ENCODE results near the gene CD244. TPM values are rescaled to one million over a fixed set of nuclear protein-coding genes. Genes with fewer than 3 reads are reported as not detected.

Gene CD244
- total RNA-seq, 1 donor from 2014 or later = not detected

GRCh38 chr1:160891474-160891873 lies 28.8 kb upstream of the CD244 start:
- Mint-ChIP-seq H3K36me3 (ENCODE audit: low read depth) (no peaks in the 10 kb centered on the region), H3K4me1 (ENCODE audit: low read depth) (no peaks in the 10 kb centered on the region), H3K27ac (ENCODE audit: unreplicated experiment) (no peak overlapping the region), H3K4me3 (ENCODE audit: unreplicated experiment) (no peak overlapping the region), H3K9me3 (ENCODE audit: low read depth) (peaks cover 20% of the 10 kb centered on the region), H3K27me3 (ENCODE audit: low read depth) (peaks cover 7% of the 10 kb centered on the region)
- DNase-seq (ENCODE audit: low spot score) = no peak
- TF ChIP-seq, protein P1, sequence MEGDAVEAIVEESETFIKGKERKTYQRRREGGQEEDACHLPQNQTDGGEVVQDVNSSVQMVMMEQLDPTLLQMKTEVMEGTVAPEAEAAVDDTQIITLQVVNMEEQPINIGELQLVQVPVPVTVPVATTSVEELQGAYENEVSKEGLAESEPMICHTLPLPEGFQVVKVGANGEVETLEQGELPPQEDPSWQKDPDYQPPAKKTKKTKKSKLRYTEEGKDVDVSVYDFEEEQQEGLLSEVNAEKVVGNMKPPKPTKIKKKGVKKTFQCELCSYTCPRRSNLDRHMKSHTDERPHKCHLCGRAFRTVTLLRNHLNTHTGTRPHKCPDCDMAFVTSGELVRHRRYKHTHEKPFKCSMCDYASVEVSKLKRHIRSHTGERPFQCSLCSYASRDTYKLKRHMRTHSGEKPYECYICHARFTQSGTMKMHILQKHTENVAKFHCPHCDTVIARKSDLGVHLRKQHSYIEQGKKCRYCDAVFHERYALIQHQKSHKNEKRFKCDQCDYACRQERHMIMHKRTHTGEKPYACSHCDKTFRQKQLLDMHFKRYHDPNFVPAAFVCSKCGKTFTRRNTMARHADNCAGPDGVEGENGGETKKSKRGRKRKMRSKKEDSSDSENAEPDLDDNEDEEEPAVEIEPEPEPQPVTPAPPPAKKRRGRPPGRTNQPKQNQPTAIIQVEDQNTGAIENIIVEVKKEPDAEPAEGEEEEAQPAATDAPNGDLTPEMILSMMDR (IDR thresholded peaks at IDR 0.05) = no peak

DNA sequence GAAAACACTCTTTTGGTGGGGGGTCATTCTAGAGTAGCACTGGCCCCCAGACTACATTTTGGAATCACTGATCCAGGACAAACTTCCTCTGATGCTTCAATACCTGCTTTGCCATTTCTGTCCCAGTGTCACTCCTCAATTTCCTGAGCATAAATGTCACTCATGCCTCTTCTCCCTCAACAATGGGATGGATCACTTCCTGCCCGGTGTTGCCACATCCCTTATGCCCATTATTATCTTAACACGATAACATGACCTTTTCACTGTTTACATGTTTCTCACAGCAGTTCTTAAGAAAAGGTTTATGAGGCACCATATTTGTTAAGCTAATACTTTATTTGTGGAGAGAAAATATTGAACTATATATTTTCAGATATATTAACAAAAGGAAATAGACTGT lies 26.2 kb upstream of the CD244 start:
- H3K4me3 Mint-ChIP-seq (ENCODE audit: unreplicated experiment) = no peak overlapping the region
- H3K27ac Mint-ChIP-seq (ENCODE audit: unreplicated experiment) = no peak overlapping the region
- no peaks in the 10 kb centered on the region for H3K36me3 Mint-ChIP-seq (ENCODE audit: low read depth)
- TF ChIP-seq, protein P1 (IDR thresholded peaks at IDR 0.05) = no peak
- peaks cover 5% of the 10 kb centered on the region for H3K27me3 Mint-ChIP-seq (ENCODE audit: low read depth)
- no peaks in the 10 kb centered on the region for H3K4me1 Mint-ChIP-seq (ENCODE audit: low read depth)
- H3K9me3 Mint-ChIP-seq (ENCODE audit: low read depth) = peaks cover 10% of the 10 kb centered on the region
- DNase-seq (ENCODE audit: low spot score) = no peak

DNA sequence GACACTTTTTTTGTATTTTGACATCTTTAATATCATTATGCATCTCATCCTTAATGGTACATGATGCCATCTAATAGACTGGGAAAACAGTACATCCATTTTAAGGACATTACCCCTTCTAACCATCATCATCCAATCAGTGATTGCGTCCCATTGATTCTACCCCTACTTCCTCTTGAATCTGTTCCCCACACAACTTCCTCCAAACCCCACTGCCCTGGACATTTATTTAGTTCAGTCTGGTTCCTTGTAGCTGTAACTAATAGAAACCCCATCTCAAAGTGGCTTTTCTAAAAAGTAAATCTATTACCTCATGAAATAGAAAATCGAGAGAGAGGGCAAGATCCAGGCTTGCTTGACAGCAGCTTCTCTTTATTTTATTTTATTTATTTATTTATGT lies 24.4 kb upstream of the CD244 start:
- Mint-ChIP-seq H3K9me3 (ENCODE audit: low read depth) (peaks cover 3% of the 10 kb centered on the region), H3K4me3 (ENCODE audit: unreplicated experiment) (no peak overlapping the region), H3K27me3 (ENCODE audit: low read depth) (peaks cover 5% of the 10 kb centered on the region), H3K27ac (ENCODE audit: unreplicated experiment) (no peak overlapping the region), H3K4me1 (ENCODE audit: low read depth) (no peaks in the 10 kb centered on the region), H3K36me3 (ENCODE audit: low read depth) (no peaks in the 10 kb centered on the region)
- TF ChIP-seq, protein P1 (IDR thresholded peaks at IDR 0.05) = no peak
- no peak for DNase-seq (ENCODE audit: low spot score)

DNA sequence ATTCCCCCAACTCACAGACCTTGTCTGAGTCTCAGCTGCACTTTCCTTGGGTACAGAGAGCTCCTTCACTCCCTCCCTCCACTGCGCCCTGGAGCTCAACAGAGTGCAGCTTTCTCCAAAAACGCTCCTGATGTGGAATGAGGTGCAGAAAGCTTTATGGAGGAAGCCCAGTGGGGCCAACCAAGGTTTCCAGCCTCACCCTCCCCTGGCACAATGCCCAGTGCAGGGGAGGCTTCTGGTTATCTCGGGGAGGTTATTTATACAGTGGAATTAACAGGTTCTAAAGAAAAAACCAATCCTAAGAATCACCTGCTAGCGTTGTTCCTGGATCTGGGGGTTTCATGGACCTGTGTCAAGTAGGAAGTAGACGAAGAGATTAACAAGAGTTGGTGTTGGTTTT lies 22.4 kb upstream of the CD244 start, which contains the start of gene ITLN1:
Gene ITLN1 (minus strand): TSS at position 139 of the 400 bp plus-strand sequence. CDS start 303 bp downstream, outside the sequence.
- H3K27ac Mint-ChIP-seq (ENCODE audit: unreplicated experiment) = no peak within 1 kb of the TSS
- peaks cover 5% of the 10 kb centered on the region for H3K27me3 Mint-ChIP-seq (ENCODE audit: low read depth)
- H3K4me3 Mint-ChIP-seq (ENCODE audit: unreplicated experiment) = no peak within 1 kb of the TSS
- DNase-seq (ENCODE audit: low spot score) = no peak
- TF ChIP-seq, protein P1 (IDR thresholded peaks at IDR 0.05) = no peak
- H3K36me3 Mint-ChIP-seq (ENCODE audit: low read depth) = no peaks in the 10 kb centered on the region
- H3K4me1 Mint-ChIP-seq (ENCODE audit: low read depth) = no peaks in the 10 kb centered on the region
- no peaks in the 10 kb centered on the region for H3K9me3 Mint-ChIP-seq (ENCODE audit: low read depth)

- H3K4me3 Mint-ChIP-seq (ENCODE audit: unreplicated experiment) = no peak overlapping the region
- TF ChIP-seq, protein P1 (IDR thresholded peaks at IDR 0.05) = no peak
- no peaks in the 10 kb centered on the region for H3K9me3 Mint-ChIP-seq (ENCODE audit: low read depth)
- H3K27me3 Mint-ChIP-seq (ENCODE audit: low read depth) = peaks cover 5% of the 10 kb centered on the region
- no peak for DNase-seq (ENCODE audit: low spot score)
- no peaks in the 10 kb centered on the region for H3K36me3 Mint-ChIP-seq (ENCODE audit: low read depth)
- H3K27ac Mint-ChIP-seq (ENCODE audit: unreplicated experiment) = no peak overlapping the region
- H3K4me1 Mint-ChIP-seq (ENCODE audit: low read depth) = no peaks in the 10 kb centered on the region
Measured at GRCh38 chr1:160884579-160884978, 21.9 kb upstream of the CD244 start.

All from chondrocyte (in vitro differentiated cells).